Inflammatory macrophage treated with lipopolysaccharide for 1 hour (primary cell): Measurements from ENCODE around the gene DPP3.
A peak's percentile ranks its signal among the peaks of the same experiment; 100 is the strongest.

ENCODE experiments used
- DNase-seq, 2 donors: peaks; one replicate each; pipeline ENCODE4 v3.0.0-alpha.2; 2020 to 2022

The DPP3 gene

GRCh38 chr11:66484806-66485380, 4.7 kb downstream of the DPP3 start:
- peak; percentile 6 to 66 for DNase-seq

- no peak for DNase-seq
Measured at GRCh38 chr11:66488957-66489356, 8.7 kb downstream of the DPP3 start.

- no peak for DNase-seq
Measured at GRCh38 chr11:66489636-66490035, 9.4 kb downstream of the DPP3 start.

GRCh38 chr11:66491315-66491935, 11.2 kb downstream of the DPP3 start:
- DNase-seq: no peak

GRCh38 chr11:66492161-66492865, 12.1 kb downstream of the DPP3 start:
- DNase-seq: no peak

GRCh38 chr11:66493130-66493529, 12.9 kb downstream of the DPP3 start:
- no peak for DNase-seq

GRCh38 chr11:66494458-66494857, 14.2 kb downstream of the DPP3 start:
- DNase-seq: no peak

GRCh38 chr11:66494935-66495334, 14.7 kb downstream of the DPP3 start:
- DNase-seq: no peak

- no peak for DNase-seq
Measured at GRCh38 chr11:66495401-66495854, 15.2 kb downstream of the DPP3 start.

GRCh38 chr11:66497206-66497605, 17.0 kb downstream of the DPP3 start:
- no peak for DNase-seq

GRCh38 chr11:66498506-66498905, 18.3 kb downstream of the DPP3 start:
- no peak for DNase-seq

- no peak for DNase-seq
Measured at GRCh38 chr11:66505276-66505816, 25.1 kb downstream of the DPP3 start.

- DNase-seq: peak; percentile 9 to 27
Measured at GRCh38 chr11:66509131-66509561, 28.9 kb downstream of the DPP3 start.

GRCh38 chr11:66510271-66510989, 30.2 kb downstream of the DPP3 start, which contains the start of gene BBS1:
BBS1 (plus strand) TSS chr11:66510635; CDS start chr11:66510660, 25 bp downstream.
- peak; percentile 60 to 88 for DNase-seq

- DNase-seq: no peak
Measured at GRCh38 chr11:66510990-66511339, 30.7 kb downstream of the DPP3 start.

GRCh38 chr11:66523611-66524010, 43.4 kb downstream of the DPP3 start:
- no peak for DNase-seq

- no peak for DNase-seq
Measured at GRCh38 chr11:66524304-66525040, 44.2 kb downstream of the DPP3 start.

GRCh38 chr11:66529069-66529468, 48.8 kb downstream of the DPP3 start:
- no peak for DNase-seq

GRCh38 chr11:66529655-66530054, 49.4 kb downstream of the DPP3 start:
- DNase-seq: no peak

- DNase-seq: no peak
Measured at GRCh38 chr11:66530927-66531709, 50.9 kb downstream of the DPP3 start.

GRCh38 chr11:66531841-66532240, 51.6 kb downstream of the DPP3 start:
- no peak for DNase-seq

GRCh38 chr11:66532784-66533183, 52.5 kb downstream of the DPP3 start:
- no peak for DNase-seq
